SK-N-MC (cell line): ENCODE results near the gene NPLOC4.
A peak's percentile ranks its signal among the peaks of the same experiment; 100 is the strongest.

Experiments
- DNase-seq: peaks from one replicate; pipeline ENCODE4 v3.0.0-alpha.2; 2011; ENCODE audit warnings: low read depth, low spot score
- H3K27ac ChIP-seq: fragments of 200-600 bp; sonication (generic); 2 replicates; pipeline ENCODE4 v1.5.1; 2016; ENCODE audit warnings: mixed run types
- H3K36me3 ChIP-seq: fragments of 200-600 bp; sonication (generic); 2 replicates; pipeline ENCODE4 v1.6.1; 2017; ENCODE audit warnings: antibody characterized with exemption, low read length, mixed read lengths; ENCODE audit not compliant: insufficient read depth
- H3K4me3 ChIP-seq: fragments of 200-600 bp; sonication (generic); 2 replicates; pipeline ENCODE4 v1.5.1; 2016
- H3K9ac ChIP-seq: fragments of 200-600 bp; sonication (generic); 2 replicates; pipeline ENCODE4 v1.8.0; 2017; ENCODE audit warnings: mixed run types, mixed read lengths; ENCODE audit not compliant: insufficient read length
- H3K9me3 ChIP-seq: fragments of 200-600 bp; sonication (generic); 2 replicates; pipeline ENCODE4 v1.6.1; 2017; ENCODE audit warnings: low read depth, mild to moderate bottlenecking, antibody characterized with exemption, low read length, moderate library complexity, mixed read lengths
- EZH2 ChIP-seq: fragments of 200-600 bp; sonication (generic); IDR thresholded peaks from one replicate; pipeline ENCODE4 v1.6.1; 2017; ENCODE audit warnings: antibody characterized with exemption
- FOXP2 ChIP-seq: optimal IDR thresholded peaks from 2 replicates; pipeline ENCODE3; 2011; ENCODE audit warnings: mild to moderate bottlenecking, moderate library complexity; ENCODE audit not compliant: insufficient read depth; ENCODE audit errors: extremely low read length, control extremely low read depth
- POLR2AphosphoS5 ChIP-seq: IDR thresholded peaks from 2 replicates; pipeline ENCODE4 v1.6.1; 2012; ENCODE audit warnings: mild to moderate bottlenecking, low read depth, low read length, borderline replicate concordance

The NPLOC4 gene

GRCh38 chr17:81563861-81564586 lies 72.9 kb downstream of the NPLOC4 start:
- H3K9me3 ChIP-seq = no peaks in the 10 kb centered on the region
- TF ChIP-seq POLR2AphosphoS5 (no peak), EZH2 (no peak), FOXP2 (no peak)
- DNase-seq = no peak
- H3K27ac ChIP-seq = no peak overlapping the region
- H3K9ac ChIP-seq = no peak overlapping the region
- H3K36me3 ChIP-seq = peaks cover 76% of the 10 kb centered on the region
- no peak overlapping the region for H3K4me3 ChIP-seq

- Histone ChIP-seq H3K9ac (no peak overlapping the region), H3K9me3 (no peaks in the 10 kb centered on the region), H3K4me3 (no peak overlapping the region), H3K36me3 (peaks cover 84% of the 10 kb centered on the region), H3K27ac (peak overlapping the region; percentile 19; the same call in 1 of the 2 replicates)
- TF ChIP-seq EZH2 (no peak), FOXP2 (no peak), POLR2AphosphoS5 (no peak)
- DNase-seq = no peak
Observed at GRCh38 chr17:81561494-81561885, 75.4 kb downstream of the NPLOC4 start.

GRCh38 chr17:81558941-81559806 lies 77.7 kb downstream of the NPLOC4 start:
- peak; percentile 42 for DNase-seq
- Histone ChIP-seq H3K9me3 (no peaks in the 10 kb centered on the region), H3K36me3 (peaks cover 67% of the 10 kb centered on the region), H3K9ac (peak overlapping the region; percentile 15), H3K4me3 (peak overlapping the region; percentile 48), H3K27ac (peak overlapping the region; percentile 75)
- TF ChIP-seq POLR2AphosphoS5 (no peak), FOXP2 (no peak), EZH2 (no peak)

GRCh38 chr17:81558115-81558468 lies 78.8 kb downstream of the NPLOC4 start:
- no peaks in the 10 kb centered on the region for H3K9me3 ChIP-seq
- DNase-seq = no peak
- peak overlapping the region; percentile 75; the same call in 1 of the 2 replicates for H3K27ac ChIP-seq
- H3K9ac ChIP-seq = no peak overlapping the region
- peaks cover 57% of the 10 kb centered on the region for H3K36me3 ChIP-seq
- H3K4me3 ChIP-seq = no peak overlapping the region
- TF ChIP-seq FOXP2 = no peak
- TF ChIP-seq EZH2 = no peak
- no peak for TF ChIP-seq POLR2AphosphoS5

GRCh38 chr17:81557276-81558114 lies 79.4 kb downstream of the NPLOC4 start:
- Histone ChIP-seq H3K9me3 (no peaks in the 10 kb centered on the region), H3K36me3 (peaks cover 51% of the 10 kb centered on the region), H3K27ac (no peak overlapping the region), H3K4me3 (no peak overlapping the region), H3K9ac (no peak overlapping the region)
- DNase-seq = no peak
- no peak for TF ChIP-seq FOXP2
- TF ChIP-seq POLR2AphosphoS5 = no peak
- no peak for TF ChIP-seq EZH2

GRCh38 chr17:81556863-81557262 lies 80.0 kb downstream of the NPLOC4 start:
- Histone ChIP-seq H3K4me3 (no peak overlapping the region), H3K36me3 (peaks cover 45% of the 10 kb centered on the region), H3K27ac (no peak overlapping the region), H3K9me3 (no peaks in the 10 kb centered on the region), H3K9ac (no peak overlapping the region)
- no peak for DNase-seq
- TF ChIP-seq FOXP2 = no peak
- TF ChIP-seq EZH2 = no peak
- no peak for TF ChIP-seq POLR2AphosphoS5

GRCh38 chr17:81556175-81556691 lies 80.7 kb downstream of the NPLOC4 start:
- no peaks in the 10 kb centered on the region for H3K9me3 ChIP-seq
- TF ChIP-seq FOXP2 (no peak), POLR2AphosphoS5 (no peak), EZH2 (no peak)
- H3K9ac ChIP-seq = no peak overlapping the region
- H3K36me3 ChIP-seq = peaks cover 39% of the 10 kb centered on the region
- DNase-seq = no peak
- no peak overlapping the region for H3K4me3 ChIP-seq
- no peak overlapping the region for H3K27ac ChIP-seq

- H3K36me3 ChIP-seq = peaks cover 35% of the 10 kb centered on the region
- TF ChIP-seq FOXP2 = no peak
- TF ChIP-seq EZH2 = no peak
- no peak for TF ChIP-seq POLR2AphosphoS5
- DNase-seq = no peak
- no peak overlapping the region for H3K27ac ChIP-seq
- H3K9ac ChIP-seq = no peak overlapping the region
- no peaks in the 10 kb centered on the region for H3K9me3 ChIP-seq
- peak overlapping the region; percentile 92 for H3K4me3 ChIP-seq
Observed at GRCh38 chr17:81553616-81554181, 83.2 kb downstream of the NPLOC4 start.
